IMR-90 (cell line): ENCODE data around the gene CFAP70. TPM values are rescaled to one million over a fixed set of nuclear protein-coding genes. Genes with fewer than 3 reads are reported as not detected.

Experiments
- ATAC-seq: fragments of 200-7000 bp; cut with Tn5 transposase; 2 replicates; pipeline ENCODE4 v1.9.1; 2020; ENCODE audit warnings: low read depth, mild to moderate bottlenecking, moderate library complexity
- BruUV-seq: library from RNA; stranded (reverse); fragments of 400-500 nt; replicated peaks from 2 replicates; lab custom pipeline; 2021; lab: Mats Ljungman, UMichigan
- CTCF ChIA-PET: fragments of 300-600 bp; formaldehyde crosslinking; extraction: SDS; loops from one replicate; lab custom pipeline; 2021; ENCODE audit warnings: antibody characterized with exemption; lab: Yijun Ruan, JAX
- POLR2A ChIA-PET: fragments of 300-600 bp; sonication (Branson Sonifier 250); formaldehyde crosslinking; loops from one replicate; lab custom pipeline; 2022; ENCODE audit warnings: antibody characterized with exemption; ENCODE audit not compliant: unreplicated experiment; lab: Charles Lee
- DNase-seq: peaks from one replicate; pipeline ENCODE4 v3.0.0; 2013
- H2AFZ ChIP-seq: replicated peaks from 2 replicates; pipeline ENCODE3; 2013; ENCODE audit warnings: low read length, mild to moderate bottlenecking; ENCODE audit not compliant: poor library complexity
- H2AK5ac ChIP-seq: 2 replicates; pipeline ENCODE4 v1.6.1; 2013; ENCODE audit warnings: low read depth, low read length, inconsistent platforms
- H2AK9ac ChIP-seq: replicated peaks from 2 replicates; pipeline ENCODE3; 2013; ENCODE audit warnings: mild to moderate bottlenecking, low read depth, low read length, moderate library complexity; ENCODE audit not compliant: poor library complexity
- H2BK120ac ChIP-seq: 2 replicates; pipeline ENCODE4 v1.6.1; 2013; ENCODE audit warnings: low read depth, low read length, inconsistent platforms
- H2BK15ac ChIP-seq: 3 replicates; pipeline ENCODE4 v1.6.1; 2013; ENCODE audit warnings: low read depth, low read length, inconsistent platforms
- H2BK20ac ChIP-seq: 2 replicates; pipeline ENCODE4 v1.6.1; 2013; ENCODE audit warnings: low read depth, mild to moderate bottlenecking, inconsistent platforms, low read length, moderate library complexity
- H2BK5ac ChIP-seq: 2 replicates; pipeline ENCODE4 v1.6.1; 2013; ENCODE audit warnings: mild to moderate bottlenecking, low read depth, low read length, inconsistent platforms; ENCODE audit not compliant: poor library complexity, severe bottlenecking
- H3K14ac ChIP-seq: replicated peaks from 2 replicates; pipeline ENCODE4 v1.6.1; 2013; ENCODE audit warnings: low read depth, low read length, inconsistent platforms
- H3K18ac ChIP-seq: 2 replicates; pipeline ENCODE4 v1.6.1; 2013; ENCODE audit warnings: low read depth, low read length, control low read depth
- H3K23ac ChIP-seq: 2 replicates; pipeline ENCODE4 v1.6.1; 2013; ENCODE audit warnings: low read depth, low read length, inconsistent platforms
- H3K27ac ChIP-seq: 2 replicates; pipeline ENCODE4 v1.5.1; 2013; ENCODE audit warnings: mild to moderate bottlenecking, control low read depth, low read length; ENCODE audit not compliant: insufficient read depth
- H3K27me3 ChIP-seq: 2 replicates; pipeline ENCODE4 v1.6.1; 2013; ENCODE audit warnings: low read length; ENCODE audit not compliant: control insufficient read depth, insufficient read depth
- H3K36me3 ChIP-seq: 2 replicates; pipeline ENCODE4 v1.6.1; 2013; ENCODE audit warnings: low read length, mixed read lengths; ENCODE audit not compliant: control insufficient read depth, insufficient read depth
- H3K4ac ChIP-seq: 2 replicates; pipeline ENCODE4 v1.6.1; 2013; ENCODE audit warnings: low read depth, low read length, inconsistent platforms
- H3K4me1 ChIP-seq: 2 replicates; pipeline ENCODE4 v1.6.1; 2013; ENCODE audit warnings: low read length, mixed read lengths; ENCODE audit not compliant: control insufficient read depth, insufficient read depth
- H3K4me2 ChIP-seq: 2 replicates; pipeline ENCODE4 v1.6.1; 2013; ENCODE audit warnings: low read depth, mild to moderate bottlenecking, control low read depth, low read length, moderate library complexity
- H3K4me3 ChIP-seq: 2 replicates; pipeline ENCODE4 v1.5.1; 2013; ENCODE audit warnings: low read depth, mild to moderate bottlenecking, control low read depth, low read length, moderate library complexity; ENCODE audit not compliant: insufficient read depth
- H3K56ac ChIP-seq: 2 replicates; pipeline ENCODE4 v1.6.1; 2013; ENCODE audit warnings: low read length, inconsistent platforms; ENCODE audit not compliant: insufficient read depth; ENCODE audit errors: extremely low read depth
- H3K79me1 ChIP-seq, 2 experiments: 2 replicates each; pipeline ENCODE4 v1.6.1; 2013; ENCODE audit warnings: low read length in 2 of 2, inconsistent platforms in 1 of 2, low read depth in 1 of 2
- H3K9ac ChIP-seq: 2 replicates; pipeline ENCODE4 v1.6.1; 2013; ENCODE audit warnings: low read depth, low read length, control low read depth
- H3K9me1 ChIP-seq: 2 replicates; pipeline ENCODE4 v1.6.1; 2013; ENCODE audit warnings: low read length, inconsistent platforms; ENCODE audit not compliant: insufficient read depth
- H3K9me3 ChIP-seq: 2 replicates; pipeline ENCODE4 v1.6.1; 2013; ENCODE audit warnings: low read length; ENCODE audit not compliant: control insufficient read depth, insufficient read depth
- H4K20me1 ChIP-seq: 2 replicates; pipeline ENCODE4 v1.6.1; 2013; ENCODE audit warnings: low read length, inconsistent platforms; ENCODE audit not compliant: insufficient read depth
- H4K5ac ChIP-seq: 2 replicates; pipeline ENCODE4 v1.6.1; 2013; ENCODE audit warnings: mild to moderate bottlenecking, low read depth, low read length, control low read depth
- H4K8ac ChIP-seq, 2 experiments: 2 replicates each; pipeline ENCODE4 v1.6.1; 2013; ENCODE audit warnings: low read depth in 2 of 2, low read length in 2 of 2, control low read depth in 1 of 2, inconsistent platforms in 1 of 2
- H4K91ac ChIP-seq: 2 replicates; pipeline ENCODE4 v1.6.1; 2013; ENCODE audit warnings: low read depth, low read length, inconsistent platforms; ENCODE audit not compliant: insufficient read depth
- BHLHE40 ChIP-seq: fragments of 150-350 bp; IDR thresholded peaks from 2 replicates; pipeline ENCODE4 v1.6.1; 2016; ENCODE audit warnings: mild to moderate bottlenecking, low read depth, low read length
- FOS ChIP-seq: fragments of 150-350 bp; IDR thresholded peaks from 2 replicates; pipeline ENCODE4 v1.6.1; 2016; ENCODE audit warnings: low read depth, low read length
- MAFK ChIP-seq: IDR thresholded peaks from 2 replicates; pipeline ENCODE4 v1.6.1; 2012; ENCODE audit warnings: low read depth, low read length, improper control_type of control experiment
- MAZ ChIP-seq: IDR thresholded peaks from 2 replicates; pipeline ENCODE4 v1.6.1; 2012; ENCODE audit warnings: low read depth, mild to moderate bottlenecking, low read length, improper control_type of control experiment, moderate library complexity, borderline replicate concordance
- NFE2L2 ChIP-seq: fragments of 150-350 bp; IDR thresholded peaks from 2 replicates; pipeline ENCODE4 v1.6.1; 2016; ENCODE audit warnings: low read depth, mild to moderate bottlenecking, low read length
- POLR2A ChIP-seq: IDR thresholded peaks from 2 replicates; pipeline ENCODE4 v1.6.1; 2012; ENCODE audit warnings: mild to moderate bottlenecking, low read depth, low read length
- RAD21 ChIP-seq: IDR thresholded peaks from 2 replicates; pipeline ENCODE4 v1.6.1; 2012; ENCODE audit warnings: low read length, improper control_type of control experiment
- SMC3 ChIP-seq: fragments of 150-350 bp; IDR thresholded peaks from 2 replicates; pipeline ENCODE4 v1.6.1; 2016; ENCODE audit warnings: low read depth, mild to moderate bottlenecking, antibody characterized with exemption, low read length, moderate library complexity
- WGBS, 2 experiments: methylation state at CpG; one replicate each; pipeline versions ENCODE4 v1.1.5 to v1.1.7; 2013; ENCODE audit warnings: missing lambda C conversion rate in 2 of 2; ENCODE audit not compliant: insufficient read length in 1 of 2; ENCODE audit errors: extremely low coverage in 2 of 2; 5-methylcytosine and 5-hydroxymethylcytosine counted together
- dilution Hi-C: fragments of 300-500 bp; cut with HindIII; formaldehyde crosslinking; loops from one replicate; pipeline ENCODE4 v1.14.3; 2018; ENCODE audit warnings: low sequenced_read_pairs; ENCODE audit not compliant: unreplicated experiment
- in situ Hi-C: fragments of 300-500 bp; cut with MboI; formaldehyde crosslinking; loops from 3 replicates; pipeline ENCODE4 v1.14.3; 2019; ENCODE audit warnings: low sequenced_read_pairs, inconsistent platforms, mixed read lengths
- intact Hi-C: fragments of 100-400 bp; cut with micrococcal nuclease; formaldehyde crosslinking; loops from 2 replicates; pipeline ENCODE4 v1.10.0; 2022
- polyA plus RNA-seq, 3 experiments: library from polyadenylated mRNA; depleted of rRNA; stranded (reverse); fragments of >200 nt; gene quantifications; 2 replicates each; pipeline ENCODE4 v1.2.3, GENCODE V29; 2012; ENCODE audit warnings: low replicate concordance in 1 of 3
- total RNA-seq: library from RNA; depleted of rRNA; stranded (reverse); fragments of >200 nt; gene quantifications from 2 replicates; pipeline ENCODE4 v1.2.3, GENCODE V29; 2012
- TF ChIP-seq, protein P1 (sequence below): fragments of 150-350 bp; IDR thresholded peaks from 2 replicates; pipeline ENCODE4 v1.6.1; 2017; ENCODE audit warnings: mild to moderate bottlenecking, antibody characterized with exemption, low read length, low read depth

CFAP70 gene
- total and polyA plus RNA-seq, 2 of the 4 experiments (the other 2 are of a cell fraction), result 0.15 to 0.18 TPM

DNA sequence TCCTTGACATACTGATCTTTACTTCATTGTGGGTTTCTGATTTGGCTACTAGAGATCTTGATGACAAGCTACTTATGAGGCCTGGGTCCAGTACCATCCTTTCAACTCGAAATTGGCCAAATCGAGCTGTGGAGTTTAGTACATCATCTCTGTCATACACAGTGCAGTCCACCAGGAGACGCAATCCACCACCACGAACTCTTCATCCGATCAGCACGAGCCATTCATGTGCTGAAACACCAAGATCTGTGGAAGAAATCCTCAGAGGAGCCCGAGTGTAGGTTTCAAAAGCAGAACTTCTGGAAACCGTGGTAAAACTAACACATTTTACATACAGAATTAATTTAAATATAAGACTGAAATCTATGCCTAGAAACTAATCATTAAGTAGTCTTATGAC is 125.8 kb downstream of the CFAP70 start:
- Histone ChIP-seq H3K4me3 (no peak overlapping the region), H4K20me1 (no peaks in the 10 kb centered on the region), H3K4ac (no peak overlapping the region), H3K9ac (no peak overlapping the region), H3K27me3 (no peaks in the 10 kb centered on the region), H3K4me2 (no peak overlapping the region), H3K14ac (no peak overlapping the region), H2BK20ac (no peak overlapping the region), H2AK9ac (no peak overlapping the region), H3K79me1 (peaks cover 0 to 9% of the 10 kb centered on the region in 2 experiments; a peak in 2 of 4 replicates), H2BK5ac (no peak overlapping the region), H4K5ac (no peak overlapping the region), H4K91ac (no peak overlapping the region), H3K4me1 (peaks cover 2% of the 10 kb centered on the region; the same call in 1 of the 2 replicates), H3K18ac (no peak overlapping the region), H2AK5ac (no peak overlapping the region), H2BK120ac (no peak overlapping the region), H3K36me3 (peaks cover 9% of the 10 kb centered on the region), H3K23ac (no peak overlapping the region), H2AFZ (no peak overlapping the region), H3K9me3 (no peaks in the 10 kb centered on the region), H2BK15ac (no peak overlapping the region), H4K8ac (no peak overlapping the region), H3K27ac (no peak overlapping the region), H3K56ac (no peak overlapping the region), H3K9me1 (no peaks in the 10 kb centered on the region)
- in situ Hi-C loops, result no loop called here
- 96% methylated on average over 6 of the region's 8 CpGs; no CpG with 5 or more reads in 1 of the 2 experiments for WGBS, 2 experiments
- CTCF ChIA-PET, result no interaction called here
- dilution Hi-C loops, result no loop called here
- BruUV-seq, result no TSS peak
- intact Hi-C loops, result no loop called here
- POLR2A ChIA-PET, result no interaction called here
- ATAC-seq (no peak), DNase-seq (no peak)
- TF ChIP-seq NFE2L2, result no peak
- TF ChIP-seq FOS, result no peak
- no peak for TF ChIP-seq SMC3
- TF ChIP-seq BHLHE40, result no peak
- TF ChIP-seq RAD21, result no peak
- TF ChIP-seq, protein P1, sequence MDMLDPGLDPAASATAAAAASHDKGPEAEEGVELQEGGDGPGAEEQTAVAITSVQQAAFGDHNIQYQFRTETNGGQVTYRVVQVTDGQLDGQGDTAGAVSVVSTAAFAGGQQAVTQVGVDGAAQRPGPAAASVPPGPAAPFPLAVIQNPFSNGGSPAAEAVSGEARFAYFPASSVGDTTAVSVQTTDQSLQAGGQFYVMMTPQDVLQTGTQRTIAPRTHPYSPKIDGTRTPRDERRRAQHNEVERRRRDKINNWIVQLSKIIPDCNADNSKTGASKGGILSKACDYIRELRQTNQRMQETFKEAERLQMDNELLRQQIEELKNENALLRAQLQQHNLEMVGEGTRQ, result no peak
- no peak for TF ChIP-seq MAZ
- TF ChIP-seq POLR2A, result no peak
- no peak for TF ChIP-seq MAFK
